Measurements from ENCODE around the gene ZBTB7C.
"Not testable (repeated sequence)": the region's sequence is repeated elsewhere in the genome, so short reads cannot be mapped to it uniquely, and the experiment has no call there.

Gene ZBTB7C

GRCh38 chr18:48442761-48443160 lies 33.6 kb upstream of the ZBTB7C start:
- no peak overlapping the region for H3K27ac ChIP-seq (ENCODE audit: low read depth, low read length)
- H3K4me3 ChIP-seq (ENCODE audit: low read depth in 1 of 2, low read length in 2 of 2) = no peak overlapping the region
- peaks cover 3 to 29% of the 10 kb centered on the region in 2 donors for H3K27me3 ChIP-seq (ENCODE audit: control insufficient read depth in 1 of 2, insufficient read depth in 2 of 2, low read length in 2 of 2)
- no peaks in the 10 kb centered on the region for H3K36me3 ChIP-seq (ENCODE audit: control insufficient read depth in 1 of 2, insufficient read depth in 2 of 2, low read length in 2 of 2)
- H3K9ac ChIP-seq (ENCODE audit: low read depth in 1 of 2, low read length in 2 of 2) = no peak overlapping the region
- H3K4me1 ChIP-seq (ENCODE audit: control insufficient read depth in 1 of 2, insufficient read depth in 2 of 2, low read length in 2 of 2) = peaks cover 8 to 10% of the 10 kb centered on the region in 2 donors
- H3K9me3 ChIP-seq (ENCODE audit: control insufficient read depth in 1 of 2, low read length in 2 of 2) = no peaks in the 10 kb centered on the region

- Histone ChIP-seq H3K27ac (ENCODE audit: low read depth, low read length) (no peak overlapping the region), H3K27me3 (ENCODE audit: control insufficient read depth in 1 of 2, insufficient read depth in 2 of 2, low read length in 2 of 2) (peaks cover 3 to 29% of the 10 kb centered on the region in 2 donors), H3K4me3 (ENCODE audit: low read depth in 1 of 2, low read length in 2 of 2) (no peak overlapping the region), H3K36me3 (ENCODE audit: control insufficient read depth in 1 of 2, insufficient read depth in 2 of 2, low read length in 2 of 2) (no peaks in the 10 kb centered on the region), H3K4me1 (ENCODE audit: control insufficient read depth in 1 of 2, insufficient read depth in 2 of 2, low read length in 2 of 2) (peaks cover 6 to 7% of the 10 kb centered on the region in 2 donors), H3K9ac (ENCODE audit: low read depth in 1 of 2, low read length in 2 of 2) (no peak overlapping the region), H3K9me3 (ENCODE audit: control insufficient read depth in 1 of 2, low read length in 2 of 2) (no peaks in the 10 kb centered on the region)
Observed at GRCh38 chr18:48441405-48441881, 32.3 kb upstream of the ZBTB7C start.

DNA sequence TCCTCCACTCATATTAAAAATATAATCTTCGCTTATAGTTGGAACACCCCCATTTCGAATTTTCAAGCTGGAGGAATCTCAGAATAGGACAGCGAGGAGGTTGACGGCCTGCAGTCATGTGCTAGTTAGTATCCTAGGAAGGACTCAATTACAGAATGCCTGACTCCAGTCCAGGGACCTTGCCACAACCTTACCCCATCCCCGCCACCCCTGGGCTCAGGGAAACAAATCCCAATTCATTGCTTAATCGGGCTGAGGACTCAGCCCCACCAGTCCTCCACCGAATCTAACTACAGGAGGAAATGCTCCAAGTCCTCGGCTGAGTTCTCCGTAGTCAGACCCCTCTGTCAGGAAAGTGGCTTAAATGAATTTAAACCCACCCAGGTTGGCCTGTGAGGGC lies 31.7 kb upstream of the ZBTB7C start:
- no peaks in the 10 kb centered on the region for H3K9me3 ChIP-seq (ENCODE audit: control insufficient read depth in 1 of 2, low read length in 2 of 2)
- no peak overlapping the region for H3K4me3 ChIP-seq (ENCODE audit: low read depth in 1 of 2, low read length in 2 of 2)
- H3K27me3 ChIP-seq (ENCODE audit: control insufficient read depth in 1 of 2, insufficient read depth in 2 of 2, low read length in 2 of 2) = peaks cover 3 to 29% of the 10 kb centered on the region in 2 donors
- H3K36me3 ChIP-seq (ENCODE audit: control insufficient read depth in 1 of 2, insufficient read depth in 2 of 2, low read length in 2 of 2) = no peaks in the 10 kb centered on the region
- no peak overlapping the region for H3K9ac ChIP-seq (ENCODE audit: low read depth in 1 of 2, low read length in 2 of 2)
- no peak overlapping the region for H3K27ac ChIP-seq (ENCODE audit: low read depth, low read length)
- H3K4me1 ChIP-seq (ENCODE audit: control insufficient read depth in 1 of 2, insufficient read depth in 2 of 2, low read length in 2 of 2) = peaks cover 3 to 5% of the 10 kb centered on the region in 2 donors

DNA sequence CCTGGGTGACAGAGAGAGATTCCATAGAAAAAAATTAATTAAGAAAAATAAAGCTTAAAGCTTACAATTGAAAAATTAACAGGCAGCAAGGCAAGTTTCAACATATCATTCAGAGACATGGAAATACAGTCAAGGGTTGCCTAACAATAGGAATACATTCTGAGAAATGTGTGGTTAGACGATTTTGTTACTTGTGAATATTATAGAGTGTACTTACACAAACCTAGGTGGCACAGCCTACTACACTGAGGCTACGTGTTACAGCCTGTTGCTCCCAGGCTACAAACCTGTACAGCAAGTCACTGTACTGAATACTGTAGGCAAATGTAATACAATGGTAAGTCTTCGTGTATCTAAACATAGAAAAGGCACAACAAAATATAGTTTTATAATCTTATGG lies 27.7 kb upstream of the ZBTB7C start:
- Histone ChIP-seq H3K4me1 (ENCODE audit: control insufficient read depth in 1 of 2, insufficient read depth in 2 of 2, low read length in 2 of 2) (no peaks in the 10 kb centered on the region), H3K9ac (ENCODE audit: low read depth in 1 of 2, low read length in 2 of 2) (no peak overlapping the region), H3K9me3 (ENCODE audit: control insufficient read depth in 1 of 2, low read length in 2 of 2) (no peaks in the 10 kb centered on the region), H3K27me3 (ENCODE audit: control insufficient read depth in 1 of 2, insufficient read depth in 2 of 2, low read length in 2 of 2) (peaks cover 3 to 16% of the 10 kb centered on the region in 2 donors), H3K4me3 (ENCODE audit: low read depth in 1 of 2, low read length in 2 of 2) (no peak overlapping the region), H3K27ac (ENCODE audit: low read depth, low read length) (no peak overlapping the region), H3K36me3 (ENCODE audit: control insufficient read depth in 1 of 2, insufficient read depth in 2 of 2, low read length in 2 of 2) (no peaks in the 10 kb centered on the region)

DNA sequence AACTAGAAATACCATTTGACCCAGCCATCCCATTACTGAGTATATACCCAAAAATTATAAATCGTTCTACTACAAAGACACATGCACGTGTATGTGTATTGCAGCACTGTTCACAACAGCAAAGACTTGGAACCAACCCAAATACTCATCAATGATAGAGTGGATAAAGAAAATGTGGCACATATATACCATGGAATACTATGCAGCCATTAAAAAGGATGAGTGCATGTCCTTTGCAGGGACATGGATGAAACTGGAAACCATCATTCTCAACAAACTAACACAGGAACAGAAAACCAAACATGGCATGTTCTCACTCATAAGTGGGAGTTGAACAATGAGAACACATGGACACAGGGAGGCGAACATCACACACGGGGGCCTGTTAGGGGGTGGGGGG lies 25.2 kb upstream of the ZBTB7C start:
- H3K27me3 ChIP-seq (ENCODE audit: control insufficient read depth in 1 of 2, insufficient read depth in 2 of 2, low read length in 2 of 2); H3K9me3 ChIP-seq (ENCODE audit: control insufficient read depth in 1 of 2, low read length in 2 of 2); H3K36me3 ChIP-seq (ENCODE audit: control insufficient read depth in 1 of 2, insufficient read depth in 2 of 2, low read length in 2 of 2); H3K4me3 ChIP-seq (ENCODE audit: low read depth in 1 of 2, low read length in 2 of 2); H3K9ac ChIP-seq (ENCODE audit: low read depth in 1 of 2, low read length in 2 of 2); H3K27ac ChIP-seq (ENCODE audit: low read depth, low read length); H3K4me1 ChIP-seq (ENCODE audit: control insufficient read depth in 1 of 2, insufficient read depth in 2 of 2, low read length in 2 of 2): not testable (repeated sequence)

DNA sequence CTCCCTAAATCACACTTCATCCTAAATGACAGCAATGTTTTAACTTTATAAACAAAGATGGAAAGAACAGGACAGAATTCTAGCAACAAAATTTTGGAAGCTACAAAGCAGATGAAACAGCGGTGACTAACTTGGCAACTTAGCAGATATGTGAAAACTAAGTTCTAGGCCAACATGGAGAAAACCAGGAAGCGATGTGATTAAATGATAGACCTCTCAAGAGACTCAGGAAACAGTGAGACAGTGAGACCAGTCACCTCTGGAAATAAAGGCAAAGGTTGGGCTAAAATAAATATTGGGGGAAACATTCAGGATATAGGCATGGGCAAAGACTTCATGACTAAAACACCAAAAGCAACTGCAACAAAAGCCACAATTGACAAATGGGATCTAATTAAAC lies 24.4 kb upstream of the ZBTB7C start:
- no peak overlapping the region for H3K9ac ChIP-seq (ENCODE audit: low read depth in 1 of 2, low read length in 2 of 2)

GRCh38 chr18:48430150-48430549 lies 21.0 kb upstream of the ZBTB7C start:
- Histone ChIP-seq H3K9ac (ENCODE audit: low read depth in 1 of 2, low read length in 2 of 2) (no peak overlapping the region), H3K4me1 (ENCODE audit: control insufficient read depth in 1 of 2, insufficient read depth in 2 of 2, low read length in 2 of 2) (no peaks in the 10 kb centered on the region), H3K27me3 (ENCODE audit: control insufficient read depth in 1 of 2, insufficient read depth in 2 of 2, low read length in 2 of 2) (peaks cover 2 to 11% of the 10 kb centered on the region in 2 donors), H3K4me3 (ENCODE audit: low read depth in 1 of 2, low read length in 2 of 2) (no peak overlapping the region), H3K9me3 (ENCODE audit: control insufficient read depth in 1 of 2, low read length in 2 of 2) (no peaks in the 10 kb centered on the region), H3K36me3 (ENCODE audit: control insufficient read depth in 1 of 2, insufficient read depth in 2 of 2, low read length in 2 of 2) (no peaks in the 10 kb centered on the region), H3K27ac (ENCODE audit: low read depth, low read length) (no peak overlapping the region)

More for the DNA sequence above, 24.4 kb upstream of the ZBTB7C start:
- no peak overlapping the region for H3K27ac ChIP-seq (ENCODE audit: low read depth, low read length)
- peaks cover 0 to 6% of the 10 kb centered on the region in 2 donors for H3K27me3 ChIP-seq (ENCODE audit: control insufficient read depth in 1 of 2, insufficient read depth in 2 of 2, low read length in 2 of 2)
- no peaks in the 10 kb centered on the region for H3K36me3 ChIP-seq (ENCODE audit: control insufficient read depth in 1 of 2, insufficient read depth in 2 of 2, low read length in 2 of 2)
- H3K4me1 ChIP-seq (ENCODE audit: control insufficient read depth in 1 of 2, insufficient read depth in 2 of 2, low read length in 2 of 2) = no peaks in the 10 kb centered on the region
- H3K4me3 ChIP-seq (ENCODE audit: low read depth in 1 of 2, low read length in 2 of 2) = no peak overlapping the region
- no peaks in the 10 kb centered on the region for H3K9me3 ChIP-seq (ENCODE audit: control insufficient read depth in 1 of 2, low read length in 2 of 2)

GRCh38 chr18:48428475-48429177 lies 19.4 kb upstream of the ZBTB7C start:
- H3K9me3 ChIP-seq (ENCODE audit: control insufficient read depth in 1 of 2, low read length in 2 of 2) = no peaks in the 10 kb centered on the region
- no peak overlapping the region for H3K27ac ChIP-seq (ENCODE audit: low read depth, low read length)
- peaks cover 2 to 11% of the 10 kb centered on the region in 2 donors for H3K27me3 ChIP-seq (ENCODE audit: control insufficient read depth in 1 of 2, insufficient read depth in 2 of 2, low read length in 2 of 2)
- H3K9ac ChIP-seq (ENCODE audit: low read depth in 1 of 2, low read length in 2 of 2) = no peak overlapping the region
- H3K4me1 ChIP-seq (ENCODE audit: control insufficient read depth in 1 of 2, insufficient read depth in 2 of 2, low read length in 2 of 2) = no peaks in the 10 kb centered on the region
- H3K4me3 ChIP-seq (ENCODE audit: low read depth in 1 of 2, low read length in 2 of 2) = no peak overlapping the region
- no peaks in the 10 kb centered on the region for H3K36me3 ChIP-seq (ENCODE audit: control insufficient read depth in 1 of 2, insufficient read depth in 2 of 2, low read length in 2 of 2)

- peaks cover 2 to 15% of the 10 kb centered on the region in 2 donors for H3K27me3 ChIP-seq (ENCODE audit: control insufficient read depth in 1 of 2, insufficient read depth in 2 of 2, low read length in 2 of 2)
- no peak overlapping the region for H3K9ac ChIP-seq (ENCODE audit: low read depth in 1 of 2, low read length in 2 of 2)
- H3K27ac ChIP-seq (ENCODE audit: low read depth, low read length) = no peak overlapping the region
- H3K4me3 ChIP-seq (ENCODE audit: low read depth in 1 of 2, low read length in 2 of 2) = no peak overlapping the region
- no peaks in the 10 kb centered on the region for H3K9me3 ChIP-seq (ENCODE audit: control insufficient read depth in 1 of 2, low read length in 2 of 2)
- no peaks in the 10 kb centered on the region for H3K4me1 ChIP-seq (ENCODE audit: control insufficient read depth in 1 of 2, insufficient read depth in 2 of 2, low read length in 2 of 2)
- H3K36me3 ChIP-seq (ENCODE audit: control insufficient read depth in 1 of 2, insufficient read depth in 2 of 2, low read length in 2 of 2) = no peaks in the 10 kb centered on the region
Observed at GRCh38 chr18:48422947-48423378, 13.8 kb upstream of the ZBTB7C start.

DNA sequence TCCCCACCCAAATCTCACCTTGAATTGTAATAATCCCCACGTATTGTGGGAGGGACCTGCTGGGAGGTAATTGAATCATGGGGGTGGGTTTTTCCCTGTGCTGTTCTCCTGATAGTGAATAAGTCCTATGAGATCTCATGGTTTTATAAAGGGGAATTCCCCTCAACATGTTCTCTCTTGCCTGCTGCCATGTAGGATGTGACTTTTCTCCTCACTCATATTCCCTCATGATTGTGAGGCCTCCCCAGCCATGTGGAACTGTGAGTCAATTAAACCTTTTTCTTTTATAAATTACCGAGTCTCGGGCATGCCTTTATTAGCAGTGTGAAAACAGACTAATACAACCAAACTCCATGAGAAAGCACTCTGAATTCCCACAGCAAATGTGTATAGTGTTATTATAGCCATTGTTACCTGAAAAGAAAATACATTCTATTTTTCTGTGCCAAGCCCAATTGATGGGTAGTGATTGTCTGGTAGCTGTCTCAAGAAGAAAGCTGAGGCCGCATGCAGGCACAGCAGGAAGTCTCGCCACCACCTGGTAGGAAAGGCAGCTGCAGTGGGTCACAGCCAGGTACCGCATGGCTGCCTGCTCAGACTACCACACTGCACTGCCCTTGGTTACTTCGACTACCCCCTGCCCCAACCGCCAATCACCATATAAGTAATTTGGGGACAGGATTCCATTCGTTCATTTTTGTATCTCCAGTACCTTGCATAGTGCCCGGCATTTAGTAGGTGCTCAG lies 10.3 kb upstream of the ZBTB7C start:
- Histone ChIP-seq H3K27ac (ENCODE audit: low read depth, low read length) (no peak overlapping the region), H3K9me3 (ENCODE audit: control insufficient read depth in 1 of 2, low read length in 2 of 2) (no peaks in the 10 kb centered on the region), H3K9ac (ENCODE audit: low read depth in 1 of 2, low read length in 2 of 2) (no peak overlapping the region), H3K27me3 (ENCODE audit: control insufficient read depth in 1 of 2, insufficient read depth in 2 of 2, low read length in 2 of 2) (peaks cover 6 to 11% of the 10 kb centered on the region in 2 donors), H3K36me3 (ENCODE audit: control insufficient read depth in 1 of 2, insufficient read depth in 2 of 2, low read length in 2 of 2) (no peaks in the 10 kb centered on the region), H3K4me1 (ENCODE audit: control insufficient read depth in 1 of 2, insufficient read depth in 2 of 2, low read length in 2 of 2) (no peaks in the 10 kb centered on the region), H3K4me3 (ENCODE audit: low read depth in 1 of 2, low read length in 2 of 2) (no peak overlapping the region)

Data from duodenal mucosa (tissue), 2 donors.